Retinal pigment epithelial cell (primary cell): ENCODE data around the gene TBC1D12.

Source experiments
- DNase-seq: peaks from one replicate; pipeline ENCODE4 v3.0.0-alpha.2; 2010; ENCODE audit warnings: low read depth
- H3K4me3 ChIP-seq: 2 replicates; pipeline ENCODE4 v1.5.1; 2011; ENCODE audit warnings: mild to moderate bottlenecking, low read length, control low read depth, moderate library complexity
- CTCF ChIP-seq: conservative IDR thresholded peaks from 2 replicates; pipeline ENCODE4 v1.5.1; 2011; ENCODE audit warnings: low read depth, low read length, control low read depth, inconsistent platforms

The TBC1D12 gene

GRCh38 chr10:94417321-94417720, 15.0 kb downstream of the TBC1D12 start:
- H3K4me3 ChIP-seq: no peak overlapping the region
- TF ChIP-seq CTCF: no peak
- DNase-seq: no peak

- no peak for TF ChIP-seq CTCF
- no peak overlapping the region for H3K4me3 ChIP-seq
- no peak for DNase-seq
Observed at GRCh38 chr10:94420516-94420915, 18.2 kb downstream of the TBC1D12 start.

- H3K4me3 ChIP-seq: no peak overlapping the region
- TF ChIP-seq CTCF: no peak
- DNase-seq: no peak
Observed at GRCh38 chr10:94420998-94421528, 18.7 kb downstream of the TBC1D12 start.

GRCh38 chr10:94423627-94424026, 21.3 kb downstream of the TBC1D12 start:
- H3K4me3 ChIP-seq: no peak overlapping the region
- no peak for TF ChIP-seq CTCF
- DNase-seq: no peak

GRCh38 chr10:94424714-94425337, 22.5 kb downstream of the TBC1D12 start:
- no peak for TF ChIP-seq CTCF
- DNase-seq: no peak
- no peak overlapping the region for H3K4me3 ChIP-seq

GRCh38 chr10:94425942-94426341, 23.6 kb downstream of the TBC1D12 start:
- TF ChIP-seq CTCF: no peak
- no peak for DNase-seq
- no peak overlapping the region for H3K4me3 ChIP-seq

GRCh38 chr10:94427166-94427565, 24.8 kb downstream of the TBC1D12 start:
- H3K4me3 ChIP-seq: no peak overlapping the region
- no peak for DNase-seq
- TF ChIP-seq CTCF: no peak
